HG03432 (cell line): Measurements from ENCODE around the gene PTGES3.

ENCODE experiments used
- ATAC-seq: cut with Tn5 transposase; IDR thresholded peaks from one replicate; pipeline ENCODE4 v1.9.1; 2021; ENCODE audit warnings: mild to moderate bottlenecking, moderate library complexity; ENCODE audit not compliant: unreplicated experiment

The PTGES3 gene

GRCh38 chr12:56630180-56630632, 57.9 kb downstream of the PTGES3 start, which contains the start of gene BAZ2A:
BAZ2A (minus strand) TSS chr12:56630326; CDS start chr12:56617530, 12,796 bp downstream.
- ATAC-seq, result peak; percentile 66

GRCh38 chr12:56629459-56630179, 58.5 kb downstream of the PTGES3 start:
- ATAC-seq, result peak; percentile 18

GRCh38 chr12:56628671-56629458, 59.2 kb downstream of the PTGES3 start:
- no peak for ATAC-seq

GRCh38 chr12:56626701-56627100, 61.4 kb downstream of the PTGES3 start:
- no peak for ATAC-seq

GRCh38 chr12:56622535-56622934, 65.5 kb downstream of the PTGES3 start:
- no peak for ATAC-seq

GRCh38 chr12:56616925-56617324, 71.2 kb downstream of the PTGES3 start:
- no peak for ATAC-seq

- no peak for ATAC-seq
These were observed 71.8 kb downstream of the PTGES3 start for GRCh38 chr12:56616244-56616643.

- ATAC-seq, result no peak
These were observed 73.5 kb downstream of the PTGES3 start for GRCh38 chr12:56614627-56615026.
